MM.1S (cell line): ENCODE results near the gene KCNN4.

Experiments used
- DNase-seq: peaks from one replicate; pipeline ENCODE4 v3.0.0-alpha.2; 2015
- H2AFZ ChIP-seq: fragments of 300-600 bp; sonication (generic); 2 replicates; pipeline ENCODE4 v1.6.0; 2016; ENCODE audit warnings: antibody characterized with exemption, low read length
- H3F3A ChIP-seq: fragments of 300-600 bp; sonication (generic); 2 replicates; pipeline ENCODE4 v1.6.1; 2016; ENCODE audit warnings: mild to moderate bottlenecking, antibody characterized with exemption, low read length, moderate library complexity, mixed read lengths; ENCODE audit not compliant: insufficient read depth
- H3K27ac ChIP-seq: fragments of 300-600 bp; sonication (generic); 2 replicates; pipeline ENCODE4 v1.5.1; 2016; ENCODE audit warnings: mild to moderate bottlenecking, low read length
- H3K27me3 ChIP-seq: fragments of 300-600 bp; sonication (generic); replicated peaks from 2 replicates; pipeline ENCODE4 v1.6.0; 2016; ENCODE audit warnings: low read length; ENCODE audit not compliant: insufficient read depth
- H3K36me3 ChIP-seq: fragments of 300-600 bp; sonication (generic); replicated peaks from 2 replicates; pipeline ENCODE4 v1.6.1; 2016; ENCODE audit warnings: mild to moderate bottlenecking, low read length, mixed read lengths; ENCODE audit not compliant: insufficient read depth
- H3K4me1 ChIP-seq: fragments of 300-600 bp; sonication (generic); 2 replicates; pipeline ENCODE4 v1.6.1; 2016; ENCODE audit warnings: low read length, mixed read lengths
- H3K4me2 ChIP-seq: fragments of 300-600 bp; sonication (generic); 2 replicates; pipeline ENCODE4 v1.6.0; 2016; ENCODE audit warnings: low read depth, low read length
- H3K4me3 ChIP-seq: fragments of 300-600 bp; sonication (generic); 2 replicates; pipeline ENCODE4 v1.5.1; 2016; ENCODE audit warnings: low read length, mixed read lengths
- H3K79me2 ChIP-seq: fragments of 300-600 bp; sonication (generic); 2 replicates; pipeline ENCODE4 v1.6.1; 2016; ENCODE audit warnings: mixed run types, low read length, mixed read lengths
- H3K9ac ChIP-seq: fragments of 300-600 bp; sonication (generic); 2 replicates; pipeline ENCODE4 v1.6.1; 2016; ENCODE audit warnings: low read length, mixed read lengths
- H3K9me2 ChIP-seq: fragments of 300-600 bp; sonication (generic); replicated peaks from 2 replicates; pipeline ENCODE4 v1.6.1; 2016; ENCODE audit warnings: mild to moderate bottlenecking, low read length, mixed read lengths; ENCODE audit not compliant: insufficient read depth
- H3K9me3 ChIP-seq: fragments of 300-600 bp; sonication (generic); replicated peaks from 2 replicates; pipeline ENCODE4 v1.6.1; 2016; ENCODE audit warnings: mild to moderate bottlenecking, low read length, mixed read lengths; ENCODE audit not compliant: insufficient read depth
- H4K20me1 ChIP-seq: fragments of 300-600 bp; sonication (generic); 2 replicates; pipeline ENCODE4 v1.6.1; 2016; ENCODE audit warnings: mild to moderate bottlenecking, low read length, moderate library complexity, mixed read lengths; ENCODE audit not compliant: insufficient read depth
- EZH2 ChIP-seq: fragments of 300-600 bp; sonication (generic); optimal IDR thresholded peaks from 2 replicates; pipeline ENCODE3; 2017; ENCODE audit warnings: low read depth, mild to moderate bottlenecking, antibody characterized with exemption, low read length, mixed read lengths
- EZH2phosphoT487 ChIP-seq: fragments of 300-600 bp; sonication (generic); IDR thresholded peaks from 2 replicates; pipeline ENCODE4 v1.6.1; 2018; ENCODE audit warnings: antibody characterized with exemption, low read length
- TF ChIP-seq, protein P1 (sequence below): fragments of 300-600 bp; sonication (generic); IDR thresholded peaks from 2 replicates; pipeline ENCODE4 v1.5.1; 2016; ENCODE audit warnings: antibody characterized with exemption, low read length, mixed read lengths

KCNN4 gene

GRCh38 chr19:43778651-43779050 is 2.1 kb downstream of the KCNN4 start:
- Histone ChIP-seq H3K27ac (no peak overlapping the region), H3K9ac (no peak overlapping the region), H4K20me1 (no peaks in the 10 kb centered on the region), H3K4me3 (no peak overlapping the region), H3K79me2 (no peaks in the 10 kb centered on the region), H3K4me2 (no peak overlapping the region), H3K4me1 (peaks cover 9% of the 10 kb centered on the region), H2AFZ (no peak overlapping the region), H3K27me3 (no peaks in the 10 kb centered on the region), H3K9me3 (no peaks in the 10 kb centered on the region), H3F3A (no peaks in the 10 kb centered on the region), H3K36me3 (no peaks in the 10 kb centered on the region), H3K9me2 (no peaks in the 10 kb centered on the region)
- no peak for DNase-seq
- TF ChIP-seq EZH2 (no peak), EZH2phosphoT487 (no peak)
- TF ChIP-seq, protein P1, sequence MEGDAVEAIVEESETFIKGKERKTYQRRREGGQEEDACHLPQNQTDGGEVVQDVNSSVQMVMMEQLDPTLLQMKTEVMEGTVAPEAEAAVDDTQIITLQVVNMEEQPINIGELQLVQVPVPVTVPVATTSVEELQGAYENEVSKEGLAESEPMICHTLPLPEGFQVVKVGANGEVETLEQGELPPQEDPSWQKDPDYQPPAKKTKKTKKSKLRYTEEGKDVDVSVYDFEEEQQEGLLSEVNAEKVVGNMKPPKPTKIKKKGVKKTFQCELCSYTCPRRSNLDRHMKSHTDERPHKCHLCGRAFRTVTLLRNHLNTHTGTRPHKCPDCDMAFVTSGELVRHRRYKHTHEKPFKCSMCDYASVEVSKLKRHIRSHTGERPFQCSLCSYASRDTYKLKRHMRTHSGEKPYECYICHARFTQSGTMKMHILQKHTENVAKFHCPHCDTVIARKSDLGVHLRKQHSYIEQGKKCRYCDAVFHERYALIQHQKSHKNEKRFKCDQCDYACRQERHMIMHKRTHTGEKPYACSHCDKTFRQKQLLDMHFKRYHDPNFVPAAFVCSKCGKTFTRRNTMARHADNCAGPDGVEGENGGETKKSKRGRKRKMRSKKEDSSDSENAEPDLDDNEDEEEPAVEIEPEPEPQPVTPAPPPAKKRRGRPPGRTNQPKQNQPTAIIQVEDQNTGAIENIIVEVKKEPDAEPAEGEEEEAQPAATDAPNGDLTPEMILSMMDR, result no peak

DNA sequence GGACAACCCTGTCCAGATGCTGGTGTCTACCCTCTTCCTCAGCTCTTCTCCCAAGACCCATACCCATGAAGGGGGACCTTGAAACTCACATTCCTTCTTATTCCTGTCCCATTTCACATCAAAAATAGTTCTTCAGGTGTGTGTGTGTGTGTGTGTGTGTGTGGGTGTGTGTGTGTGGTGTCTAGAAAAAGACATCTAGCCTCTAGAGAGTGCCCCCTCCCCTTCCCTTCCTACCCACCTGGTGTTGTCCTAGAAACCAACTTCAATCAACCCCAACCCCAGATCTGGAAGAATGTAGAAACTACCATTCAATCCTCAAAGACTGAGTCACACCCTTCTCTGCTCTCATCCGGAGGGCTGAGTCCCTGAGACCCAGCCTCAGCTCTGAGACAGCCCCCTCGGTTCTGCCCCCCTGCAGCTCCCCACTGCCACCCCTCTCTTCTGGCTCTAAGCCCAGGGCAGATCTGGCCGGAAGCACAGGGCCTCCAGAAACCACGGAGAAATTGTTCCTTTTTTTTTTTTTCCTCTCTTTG is 3.5 kb downstream of the KCNN4 start:
- H3K9me2 ChIP-seq, result no peaks in the 10 kb centered on the region
- H3K27ac ChIP-seq, result peak overlapping the region; percentile 20; the same call in 1 of the 2 replicates
- peaks cover 8% of the 10 kb centered on the region for H3K4me1 ChIP-seq
- H3K4me3 ChIP-seq, result no peak overlapping the region
- no peak overlapping the region; the same call in 1 of the 2 replicates for H3K4me2 ChIP-seq
- H3F3A ChIP-seq, result no peaks in the 10 kb centered on the region
- H3K27me3 ChIP-seq, result no peaks in the 10 kb centered on the region
- H4K20me1 ChIP-seq, result no peaks in the 10 kb centered on the region
- H2AFZ ChIP-seq, result peak overlapping the region; percentile 24; the same call in 1 of the 2 replicates
- H3K36me3 ChIP-seq, result no peaks in the 10 kb centered on the region
- no peak overlapping the region for H3K9ac ChIP-seq
- H3K79me2 ChIP-seq, result no peaks in the 10 kb centered on the region
- TF ChIP-seq, protein P1, result no peak
- TF ChIP-seq EZH2 (no peak), EZH2phosphoT487 (no peak)
- H3K9me3 ChIP-seq, result no peaks in the 10 kb centered on the region
- no peak for DNase-seq

DNA sequence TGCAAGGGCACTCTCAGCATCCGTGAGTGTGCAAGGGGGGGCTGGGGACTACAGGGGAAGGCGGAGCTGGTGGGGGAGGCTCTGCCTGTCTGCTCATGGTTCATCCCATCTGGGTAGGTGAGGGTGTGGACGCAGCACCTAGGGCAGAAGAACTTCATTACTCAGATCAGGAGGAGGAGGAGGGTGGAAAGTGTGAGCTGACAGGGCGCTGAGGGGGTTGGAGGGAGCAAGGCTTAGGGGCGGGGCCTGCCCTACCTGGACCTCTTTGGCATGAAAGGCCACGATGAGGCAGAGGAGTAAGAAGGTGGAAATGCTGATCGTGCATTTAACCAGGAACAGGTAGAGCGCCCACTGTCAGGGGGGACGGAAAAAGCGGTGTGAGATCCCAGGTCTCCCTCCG is 4.5 kb downstream of the KCNN4 start:
- Histone ChIP-seq H3K9me3 (no peaks in the 10 kb centered on the region), H3K79me2 (no peaks in the 10 kb centered on the region), H3K4me3 (no peak overlapping the region), H3K36me3 (no peaks in the 10 kb centered on the region), H2AFZ (no peak overlapping the region), H3K27ac (no peak overlapping the region), H3K4me1 (peaks cover 8% of the 10 kb centered on the region), H3K4me2 (no peak overlapping the region), H4K20me1 (no peaks in the 10 kb centered on the region), H3F3A (no peaks in the 10 kb centered on the region), H3K27me3 (no peaks in the 10 kb centered on the region), H3K9me2 (no peaks in the 10 kb centered on the region), H3K9ac (no peak overlapping the region)
- no peak for DNase-seq
- TF ChIP-seq, protein P1, result no peak
- TF ChIP-seq EZH2 (no peak), EZH2phosphoT487 (no peak)
